HG02885 (cell line): ENCODE measurements around the gene PHC1.
"Not testable (repeated sequence)": the region's sequence is repeated elsewhere in the genome, so short reads cannot be mapped to it uniquely, and the experiment has no call there.

ENCODE experiments used
- ATAC-seq: cut with Tn5 transposase; IDR thresholded peaks from one replicate; pipeline ENCODE4 v1.9.1; 2021; ENCODE audit warnings: mild to moderate bottlenecking; ENCODE audit not compliant: unreplicated experiment, poor library complexity

Gene PHC1

GRCh38 chr12:8907513-8907912 is 6.8 kb upstream of the PHC1 start:
- no peak for ATAC-seq

- no peak for ATAC-seq
Observed at GRCh38 chr12:8909752-8910151, 4.6 kb upstream of the PHC1 start.

- ATAC-seq = no peak
Observed at GRCh38 chr12:8911606-8912268, 2.6 kb upstream of the PHC1 start.

- ATAC-seq = no peak
Observed at GRCh38 chr12:8912914-8913313, 1.4 kb upstream of the PHC1 start.

GRCh38 chr12:8913702-8914032 is 642 bp upstream of the PHC1 start:
- no peak for ATAC-seq

- ATAC-seq = peak; percentile 75
Observed at GRCh38 chr12:8914716-8915526, 612 bp downstream of the PHC1 start.

- ATAC-seq = no peak
Observed at GRCh38 chr12:8916154-8916553, 1.8 kb downstream of the PHC1 start.

GRCh38 chr12:8917031-8917430 is 2.7 kb downstream of the PHC1 start:
- ATAC-seq = no peak

GRCh38 chr12:8917751-8918150 is 3.4 kb downstream of the PHC1 start:
- ATAC-seq = no peak

GRCh38 chr12:8919643-8920042 is 5.3 kb downstream of the PHC1 start:
- not testable (repeated sequence) for ATAC-seq

- ATAC-seq = no peak
Observed at GRCh38 chr12:8922544-8922943, 8.2 kb downstream of the PHC1 start.

- not testable (repeated sequence) for ATAC-seq
Observed at GRCh38 chr12:8930655-8931323, 16.5 kb downstream of the PHC1 start.

- not testable (repeated sequence) for ATAC-seq
Observed at GRCh38 chr12:8932464-8932863, 18.2 kb downstream of the PHC1 start.

GRCh38 chr12:8934080-8934479 is 19.8 kb downstream of the PHC1 start:
- ATAC-seq = not testable (repeated sequence)

- ATAC-seq = no peak
Observed at GRCh38 chr12:8936735-8937134, 22.4 kb downstream of the PHC1 start.

GRCh38 chr12:8937842-8938442 is 23.6 kb downstream of the PHC1 start:
- not testable (repeated sequence) for ATAC-seq

GRCh38 chr12:8941691-8942478 is 27.6 kb downstream of the PHC1 start:
- ATAC-seq = no peak

GRCh38 chr12:8943565-8944186 is 29.4 kb downstream of the PHC1 start:
- ATAC-seq = no peak

- no peak for ATAC-seq
Observed at GRCh38 chr12:8946733-8947132, 32.4 kb downstream of the PHC1 start.

GRCh38 chr12:8947737-8948136 is 33.4 kb downstream of the PHC1 start:
- no peak for ATAC-seq
